Keratinocyte (primary cell): ENCODE results near the gene DNM2. TPM values are rescaled to one million over a fixed set of nuclear protein-coding genes. Genes with fewer than 3 reads are reported as not detected.

Source experiments
- DNase-seq: peaks from one replicate; pipeline ENCODE4 v3.0.0-alpha.2; 2011; ENCODE audit warnings: low read depth, missing footprints, low spot score
- FAIRE-seq: peaks from 2 replicates; lab custom pipeline; 2011; peaks lifted over from hg19 to GRCh38; lab: Jason Lieb, UNC
- H2AFZ ChIP-seq: 2 replicates; pipeline ENCODE4 v1.6.0; 2012; ENCODE audit warnings: low read length, control low read depth, inconsistent platforms; ENCODE audit not compliant: control insufficient read depth
- H3K27ac ChIP-seq: 2 replicates; pipeline ENCODE4 v1.5.1; 2011; ENCODE audit warnings: low read length; ENCODE audit not compliant: control insufficient read depth, insufficient read depth
- H3K27me3 ChIP-seq: 3 replicates; pipeline ENCODE4 v1.6.0; 2011; ENCODE audit warnings: low read length; ENCODE audit not compliant: control insufficient read depth, insufficient read depth; ENCODE audit errors: extremely low read depth
- H3K36me3 ChIP-seq, 2 experiments: 2 replicates in 1 of 2; 3 replicates in 1 of 2; pipeline ENCODE4 v1.5.1; 2011; ENCODE audit warnings: low read length in 2 of 2, mild to moderate bottlenecking in 1 of 2; ENCODE audit not compliant: control insufficient read depth in 2 of 2, insufficient read depth in 2 of 2; ENCODE audit errors: extremely low read depth in 1 of 2
- H3K4me1 ChIP-seq: 3 replicates; pipeline ENCODE4 v1.5.1; 2011; ENCODE audit warnings: low read length; ENCODE audit not compliant: control insufficient read depth, insufficient read depth; ENCODE audit errors: extremely low read depth
- H3K4me2 ChIP-seq: 3 replicates; pipeline ENCODE4 v1.6.0; 2011; ENCODE audit warnings: low read depth, low read length; ENCODE audit not compliant: control insufficient read depth, insufficient read depth; ENCODE audit errors: extremely low read depth
- H3K4me3 ChIP-seq, 3 experiments: fragments of 200-600 bp in 1 of 3; sonication (generic) in 1 of 3; 2 replicates in 2 of 3; 3 replicates in 1 of 3; pipeline ENCODE4 v1.5.1; 2011 to 2016; ENCODE audit warnings: low read length in 3 of 3, mild to moderate bottlenecking in 3 of 3, control low read depth in 2 of 3, inconsistent platforms in 1 of 3, low read depth in 1 of 3, mixed read lengths in 1 of 3, mixed run types in 1 of 3, moderate library complexity in 1 of 3; ENCODE audit not compliant: control insufficient read depth in 2 of 3, insufficient read depth in 2 of 3; ENCODE audit errors: extremely low read depth in 1 of 3
- H3K79me2 ChIP-seq: 2 replicates; pipeline ENCODE4 v1.6.0; 2012; ENCODE audit warnings: low read length; ENCODE audit not compliant: control insufficient read depth, insufficient read depth
- H3K9ac ChIP-seq: 3 replicates; pipeline ENCODE4 v1.6.0; 2011; ENCODE audit warnings: low read length; ENCODE audit not compliant: control insufficient read depth, insufficient read depth; ENCODE audit errors: extremely low read depth
- H3K9me1 ChIP-seq: 3 replicates; pipeline ENCODE4 v1.6.0; 2011; ENCODE audit warnings: low read length; ENCODE audit not compliant: control insufficient read depth, insufficient read depth; ENCODE audit errors: extremely low read depth
- H3K9me3 ChIP-seq: 2 replicates; pipeline ENCODE4 v1.5.1; 2012; ENCODE audit warnings: low read depth, low read length; ENCODE audit not compliant: control insufficient read depth
- H4K20me1 ChIP-seq: 3 replicates; pipeline ENCODE4 v1.6.0; 2011; ENCODE audit warnings: low read length; ENCODE audit not compliant: control insufficient read depth, insufficient read depth; ENCODE audit errors: extremely low read depth
- CTCF ChIP-seq, 3 experiments: IDR thresholded peaks in 1 of 3; conservative IDR thresholded peaks in 1 of 3; optimal IDR thresholded peaks in 1 of 3; 2 replicates in 2 of 3; 3 replicates in 1 of 3; pipeline versions ENCODE3 to v1.5.1; 2011; ENCODE audit warnings: low read length in 3 of 3, mild to moderate bottlenecking in 3 of 3, moderate library complexity in 2 of 3, control low read depth in 1 of 3, inconsistent platforms in 1 of 3; ENCODE audit not compliant: insufficient read depth in 2 of 3; ENCODE audit errors: extremely low read depth in 1 of 3
- EZH2 ChIP-seq: IDR thresholded peaks from one replicate; pipeline ENCODE4 v1.6.1; 2012; ENCODE audit warnings: inconsistent platforms, mild to moderate bottlenecking, low read length, moderate library complexity
- dilution Hi-C: fragments of 300-500 bp; cut with MboI; formaldehyde crosslinking; loops from one replicate; pipeline ENCODE4 v1.7.0; 2020; ENCODE audit warnings: low sequenced_read_pairs; ENCODE audit not compliant: extremely low pct_ligation_motif_present
- polyA plus RNA-seq, 5 experiments: library from polyadenylated mRNA; depleted of rRNA in 3 of 5; stranded (reverse) in 3 of 5; stranded (forward) in 1 of 5; unstranded in 1 of 5; fragments of >200 nt; gene quantifications; 1 replicate in 1 of 5; 2 replicates in 3 of 5; 3 replicates in 1 of 5; pipeline versions ENCODE4 v1.2.1 to v1.2.3, GENCODE V29; 2011 to 2012; ENCODE audit warnings: missing spikeins in 2 of 5, low read depth in 1 of 5, low replicate concordance in 1 of 5

DNM2 gene
- polyA plus RNA-seq, 1 donor (not counting 4 experiments of a cell fraction or from before 2014, with no cell fraction given) = 60.1 TPM

GRCh38 chr19:10763828-10764339 is 46.0 kb downstream of the DNM2 start:
- DNase-seq (no peak), FAIRE-seq (no peak)
- Histone ChIP-seq H3K4me1 (peaks cover 11% of the 10 kb centered on the region), H3K79me2 (peaks cover 39% of the 10 kb centered on the region), H3K9me1 (peaks cover 3% of the 10 kb centered on the region), H3K27ac (no peak overlapping the region), H3K9ac (no peak overlapping the region), H3K27me3 (no peaks in the 10 kb centered on the region), H2AFZ (no peak overlapping the region), H3K4me2 (no peak overlapping the region), H3K4me3 (no peak overlapping the region), H4K20me1 (no peaks in the 10 kb centered on the region), H3K9me3 (no peaks in the 10 kb centered on the region), H3K36me3 (peaks cover 13 to 16% of the 10 kb centered on the region in 2 experiments)
- TF ChIP-seq EZH2 = no peak
- no peak for TF ChIP-seq CTCF (optimal IDR thresholded peaks at IDR 0.05 in 1 of 3, IDR thresholded peaks at IDR 0.05 in 1 of 3, conservative IDR thresholded peaks at IDR 0.05 in 1 of 3; ENCODE audit: extremely low read depth in 1 of 3, insufficient read depth in 2 of 3, low read length in 3 of 3)
- dilution Hi-C loops = no loop called here

GRCh38 chr19:10764340-10764894 is 46.5 kb downstream of the DNM2 start:
- Histone ChIP-seq H3K9me3 (no peaks in the 10 kb centered on the region), H3K36me3 (peaks cover 14 to 16% of the 10 kb centered on the region in 2 experiments), H3K27me3 (no peaks in the 10 kb centered on the region), H3K27ac (no peak overlapping the region), H2AFZ (no peak overlapping the region), H3K9me1 (peaks cover 3% of the 10 kb centered on the region), H3K4me1 (peaks cover 11% of the 10 kb centered on the region), H3K4me2 (no peak overlapping the region), H3K9ac (no peak overlapping the region), H3K4me3 (no peak overlapping the region), H3K79me2 (peaks cover 42% of the 10 kb centered on the region), H4K20me1 (no peaks in the 10 kb centered on the region)
- dilution Hi-C loops = no loop called here
- DNase-seq = no peak
- FAIRE-seq = no peak
- TF ChIP-seq CTCF (optimal IDR thresholded peaks at IDR 0.05 in 1 of 3, IDR thresholded peaks at IDR 0.05 in 1 of 3, conservative IDR thresholded peaks at IDR 0.05 in 1 of 3; ENCODE audit: extremely low read depth in 1 of 3, insufficient read depth in 2 of 3, low read length in 3 of 3) (no peak), EZH2 (no peak)
